HG02642 (cell line): ENCODE measurements around the gene DGKI.
"Not testable (repeated sequence)": the region's sequence is repeated elsewhere in the genome, so short reads cannot be mapped to it uniquely, and the experiment has no call there.

Experiments used
- ATAC-seq: cut with Tn5 transposase; IDR thresholded peaks from one replicate; pipeline ENCODE4 v1.9.1; 2021; ENCODE audit warnings: mild to moderate bottlenecking; ENCODE audit not compliant: unreplicated experiment, poor library complexity

Gene DGKI

DNA sequence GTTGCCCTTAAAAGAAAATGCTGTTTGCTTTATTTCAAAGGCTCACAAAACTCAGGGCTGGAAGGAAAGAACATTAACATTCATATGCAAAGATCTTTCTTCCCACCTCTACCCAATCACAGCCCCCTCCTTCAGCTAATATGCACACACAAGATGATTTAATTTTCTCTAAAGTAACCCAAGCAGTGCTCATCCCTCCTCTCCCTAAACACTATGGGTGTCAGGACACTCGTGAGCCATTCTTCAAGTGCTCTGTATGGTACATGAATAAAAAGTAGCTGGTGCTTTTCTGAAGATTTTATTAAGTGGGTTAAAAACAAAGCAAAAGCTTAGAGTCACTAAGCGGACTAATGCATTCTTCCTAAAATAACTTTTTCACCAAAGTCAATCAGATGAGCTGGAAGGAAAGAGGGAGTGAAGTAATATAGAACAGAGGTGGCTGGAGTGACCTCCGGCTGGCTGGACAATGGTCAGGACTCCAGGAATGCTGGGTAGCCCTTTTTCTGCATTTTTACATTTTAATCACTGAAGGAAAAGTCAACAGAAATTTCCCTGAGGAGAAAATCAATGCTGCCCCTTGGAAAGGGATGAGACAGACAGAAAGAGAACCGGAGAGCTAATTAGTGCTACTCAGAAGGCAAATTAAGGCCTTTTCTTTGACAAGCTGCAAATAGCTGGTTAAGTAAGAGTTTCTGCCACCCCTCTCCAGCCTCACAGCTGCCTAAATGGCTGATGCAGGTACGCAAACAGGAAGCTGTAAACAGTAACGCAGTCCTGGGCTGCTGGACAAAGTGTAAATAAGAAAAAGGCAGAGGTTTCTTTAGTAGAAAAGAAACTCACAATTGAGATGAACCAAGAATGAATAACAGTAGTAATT lies 6.6 kb downstream of the DGKI start:
- no peak for ATAC-seq

DNA sequence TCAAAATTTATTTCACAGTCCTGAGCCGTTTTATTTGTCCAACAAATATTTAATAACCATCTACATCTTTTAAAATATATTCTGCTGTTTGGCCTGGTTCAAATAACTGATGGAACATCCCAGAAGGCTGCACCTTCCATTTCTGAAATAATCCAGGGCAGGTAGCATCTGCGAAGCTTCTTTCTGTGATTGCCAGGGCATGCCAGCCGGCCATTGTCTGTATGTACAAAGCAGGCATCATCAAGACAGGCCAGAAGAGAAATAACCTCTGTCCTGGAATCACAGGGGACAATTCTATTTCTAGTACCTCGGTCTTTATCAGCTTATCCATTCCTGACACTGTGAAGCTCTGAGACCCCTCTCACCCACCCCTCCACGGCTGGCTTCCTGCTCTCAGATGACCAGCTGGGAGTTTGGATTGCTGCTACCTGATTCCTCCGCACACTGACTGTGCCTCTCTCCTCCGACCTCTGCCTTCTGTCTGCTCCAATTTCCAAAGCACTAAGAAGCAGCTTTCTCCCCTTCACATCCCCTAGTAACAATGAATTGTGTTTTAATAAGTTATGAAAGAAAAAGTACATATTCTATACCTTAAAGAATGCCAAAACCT lies 8.0 kb downstream of the DGKI start:
- no peak for ATAC-seq

DNA sequence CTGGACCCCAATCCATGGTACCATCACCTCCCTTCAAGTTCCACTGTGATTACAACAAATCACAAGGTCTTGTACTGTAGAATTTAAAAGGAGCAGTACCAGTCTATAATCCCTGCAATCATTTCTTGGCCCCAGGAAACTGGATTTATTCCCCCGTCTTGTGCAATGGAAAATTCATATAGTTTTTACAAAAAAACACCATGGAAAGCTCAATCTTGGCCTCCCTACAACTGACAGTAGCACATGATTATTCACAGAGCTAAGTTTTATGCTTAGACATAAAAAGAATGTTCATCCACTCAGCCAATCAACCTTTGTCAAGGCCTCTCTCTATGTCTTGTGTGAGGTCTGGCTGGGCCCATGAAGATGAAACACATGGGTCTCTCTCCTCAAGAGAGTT lies 10.2 kb downstream of the DGKI start:
- ATAC-seq, result no peak

DNA sequence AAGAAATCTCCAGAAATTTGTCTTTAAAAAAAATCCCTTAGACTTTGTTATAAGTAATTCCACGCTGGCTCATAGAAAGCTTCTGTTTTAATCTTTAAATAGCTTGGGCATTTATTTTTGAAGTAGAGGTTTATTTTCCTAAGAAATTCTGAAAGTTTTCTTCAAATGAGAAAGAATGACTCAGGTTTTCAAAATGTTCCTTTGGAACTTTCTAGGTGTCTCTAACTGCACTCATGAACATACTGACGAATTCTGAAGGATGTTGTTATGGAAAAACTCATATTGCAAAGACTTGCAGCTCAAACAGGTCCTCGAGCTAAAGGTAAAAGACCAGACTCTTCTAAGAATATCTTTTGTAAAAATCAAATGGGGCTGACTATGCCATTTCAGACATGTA lies 10.7 kb downstream of the DGKI start:
- ATAC-seq, result no peak

DNA sequence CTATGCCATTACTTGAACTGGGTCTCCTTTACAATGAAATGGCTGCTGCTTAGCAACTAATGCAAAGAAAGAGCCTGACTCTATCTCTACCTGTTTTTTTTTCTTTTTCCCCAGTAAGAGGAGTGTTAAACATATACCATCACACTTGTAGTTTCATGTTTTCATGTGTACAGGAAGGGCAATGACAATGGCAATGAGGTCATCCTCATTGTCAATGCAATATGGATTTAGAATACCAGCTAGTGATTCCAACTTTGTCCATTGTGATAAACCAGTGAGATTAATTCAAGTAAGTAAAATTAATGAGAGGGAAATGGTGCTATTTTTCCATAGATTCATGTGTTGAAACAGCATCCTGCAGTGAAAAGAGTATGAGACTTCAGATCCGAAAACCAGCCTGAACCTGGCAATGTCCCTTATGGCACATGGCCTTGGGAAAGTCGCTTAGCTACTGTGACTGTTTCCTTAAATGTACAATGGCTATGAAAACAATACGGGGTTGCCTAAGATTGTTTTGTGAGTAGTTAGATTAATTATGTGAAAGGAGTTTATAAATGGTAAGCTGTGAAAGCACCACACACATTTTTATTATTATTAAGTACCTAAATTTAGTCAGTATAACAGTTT lies 11.2 kb downstream of the DGKI start:
- no peak for ATAC-seq

DNA sequence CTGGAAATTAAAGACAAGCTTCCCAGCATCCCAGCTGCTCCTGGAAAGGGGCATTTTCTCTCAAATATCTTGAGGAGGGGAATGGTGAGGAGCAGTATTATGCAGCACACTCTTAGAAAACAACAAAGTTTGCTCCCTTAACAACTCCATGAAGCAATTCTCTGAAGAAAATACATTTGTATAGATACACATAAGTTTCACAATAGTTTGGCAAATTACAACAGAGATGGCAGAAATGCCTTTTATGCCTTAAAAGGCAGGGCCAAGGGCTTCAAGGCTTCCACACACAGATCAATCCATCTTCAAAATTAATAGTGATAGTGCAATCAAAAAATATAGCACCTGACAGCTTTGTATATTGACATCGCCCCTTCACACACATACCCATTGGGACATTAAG lies 12.2 kb downstream of the DGKI start:
- no peak for ATAC-seq

DNA sequence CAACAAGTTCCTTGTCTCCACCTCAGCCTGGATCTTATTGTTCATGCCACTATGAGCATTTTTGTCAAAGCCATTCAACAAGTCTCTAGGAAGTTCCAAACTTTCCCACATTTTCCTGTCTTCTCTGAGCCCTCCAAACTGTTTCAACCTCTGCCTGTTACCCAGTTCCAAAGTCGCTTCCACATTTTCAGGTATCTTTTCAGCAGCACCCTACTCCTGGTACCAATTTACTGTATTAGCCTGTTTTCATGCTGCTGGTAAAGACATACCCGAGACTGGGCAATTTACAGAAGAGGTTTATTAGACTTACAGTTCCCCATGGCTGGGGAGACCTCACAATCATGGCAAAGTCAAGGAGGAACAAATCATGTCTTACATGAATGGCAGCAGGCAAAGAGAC lies 13.8 kb downstream of the DGKI start:
- not testable (repeated sequence) for ATAC-seq

DNA sequence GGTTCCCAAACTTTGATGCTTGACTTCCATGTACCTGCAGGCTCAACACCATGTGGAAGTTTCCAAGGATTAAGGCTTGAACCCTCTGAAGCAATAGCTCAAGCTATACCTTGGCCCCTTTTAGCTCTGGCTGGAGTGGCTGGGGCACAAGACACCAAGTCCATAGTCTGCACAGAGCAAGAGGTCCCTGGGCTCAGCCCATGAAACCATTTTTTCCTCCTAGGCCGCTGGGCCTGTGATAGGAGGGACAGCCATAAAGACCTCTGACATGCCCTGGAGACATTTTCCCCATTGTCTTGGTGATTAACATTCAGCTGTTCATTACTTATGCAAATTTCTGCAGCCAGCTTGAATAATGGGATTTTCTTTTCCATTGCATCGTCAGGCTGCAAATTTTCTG lies 14.4 kb downstream of the DGKI start:
- ATAC-seq, result no peak

DNA sequence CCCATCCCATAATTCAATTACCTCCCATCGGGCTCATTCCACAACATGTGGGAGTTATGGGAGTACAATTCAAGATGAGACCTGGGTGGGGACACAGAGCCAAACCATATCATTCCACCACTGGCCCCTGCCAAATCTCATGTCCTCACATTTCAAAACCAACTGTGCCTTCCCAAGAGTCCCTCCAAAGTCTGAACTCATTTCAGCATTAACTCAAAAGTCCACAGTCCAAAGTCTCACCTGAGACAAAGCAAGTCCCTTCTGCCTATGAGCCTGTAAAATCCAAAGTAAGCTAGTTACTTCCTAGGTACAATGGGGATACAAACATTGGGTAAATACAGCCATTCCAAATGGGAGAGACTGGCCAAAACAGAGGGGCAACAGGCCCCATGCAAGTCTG lies 15.2 kb downstream of the DGKI start:
- not testable (repeated sequence) for ATAC-seq

DNA sequence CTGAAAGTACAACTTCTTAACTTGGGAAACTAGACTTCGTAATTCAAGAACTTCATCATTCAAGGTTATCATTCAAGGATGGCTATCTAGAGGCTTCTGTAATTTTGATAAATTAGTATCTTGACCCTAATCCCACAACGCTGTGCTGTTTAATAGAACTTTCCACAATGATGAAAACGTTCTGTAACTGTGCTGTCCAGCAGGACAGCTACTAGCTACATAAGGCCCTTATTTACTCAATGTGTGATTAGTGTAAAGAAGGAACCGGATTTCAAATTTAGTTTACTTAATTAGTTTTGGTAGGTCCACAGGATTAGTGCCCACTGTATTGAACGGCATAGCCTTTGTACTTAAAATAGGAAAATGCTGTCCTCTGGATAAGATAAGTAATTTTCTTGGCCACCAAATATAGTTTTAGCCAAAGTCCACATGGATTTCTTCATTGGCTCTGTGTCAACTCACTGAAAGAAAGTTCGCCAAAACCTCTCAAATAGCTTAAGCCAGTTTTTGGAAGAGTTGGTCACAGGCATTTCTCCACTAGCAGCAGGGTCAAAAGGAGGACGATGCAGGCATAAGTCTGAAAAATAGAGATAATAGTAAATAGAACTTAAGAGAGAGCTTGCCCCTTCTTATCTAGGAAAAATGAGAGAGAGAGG lies 17.3 kb downstream of the DGKI start:
- no peak for ATAC-seq

DNA sequence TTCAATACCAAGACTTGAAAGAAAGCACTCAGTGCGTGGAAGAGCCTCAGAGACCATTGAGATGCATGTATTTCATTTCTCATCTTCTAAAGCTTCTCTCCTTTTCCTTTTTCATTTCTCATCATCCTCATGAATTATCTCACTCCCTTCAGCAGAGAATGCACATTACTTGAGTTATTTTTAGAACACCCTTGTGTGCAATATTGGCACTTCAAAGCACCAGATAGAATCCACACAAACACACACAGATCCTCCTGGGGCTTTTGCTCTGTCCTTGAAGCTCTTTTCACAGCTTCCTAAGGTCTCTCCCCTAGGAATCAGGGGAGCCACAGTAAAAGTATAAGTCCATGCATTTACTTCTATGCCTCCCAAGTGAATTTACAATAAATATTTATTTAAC lies 18.3 kb downstream of the DGKI start:
- no peak for ATAC-seq

DNA sequence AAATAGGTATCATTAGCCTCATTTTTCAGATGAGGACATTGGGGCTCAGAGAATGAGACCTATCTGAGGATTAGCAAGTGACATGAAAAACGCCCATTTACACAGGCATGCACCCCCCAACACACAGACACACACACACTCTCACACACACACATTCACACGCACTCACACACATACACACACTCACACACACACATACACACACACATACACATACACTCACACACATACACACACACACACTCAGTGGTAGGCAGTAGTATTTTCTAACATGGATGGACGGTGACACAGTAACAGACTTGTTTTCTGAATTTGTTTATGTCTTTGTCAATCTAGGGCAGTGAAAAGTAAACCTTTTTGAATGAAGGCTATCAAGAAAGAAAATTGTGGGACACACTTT lies 21.3 kb downstream of the DGKI start:
- ATAC-seq, result no peak

DNA sequence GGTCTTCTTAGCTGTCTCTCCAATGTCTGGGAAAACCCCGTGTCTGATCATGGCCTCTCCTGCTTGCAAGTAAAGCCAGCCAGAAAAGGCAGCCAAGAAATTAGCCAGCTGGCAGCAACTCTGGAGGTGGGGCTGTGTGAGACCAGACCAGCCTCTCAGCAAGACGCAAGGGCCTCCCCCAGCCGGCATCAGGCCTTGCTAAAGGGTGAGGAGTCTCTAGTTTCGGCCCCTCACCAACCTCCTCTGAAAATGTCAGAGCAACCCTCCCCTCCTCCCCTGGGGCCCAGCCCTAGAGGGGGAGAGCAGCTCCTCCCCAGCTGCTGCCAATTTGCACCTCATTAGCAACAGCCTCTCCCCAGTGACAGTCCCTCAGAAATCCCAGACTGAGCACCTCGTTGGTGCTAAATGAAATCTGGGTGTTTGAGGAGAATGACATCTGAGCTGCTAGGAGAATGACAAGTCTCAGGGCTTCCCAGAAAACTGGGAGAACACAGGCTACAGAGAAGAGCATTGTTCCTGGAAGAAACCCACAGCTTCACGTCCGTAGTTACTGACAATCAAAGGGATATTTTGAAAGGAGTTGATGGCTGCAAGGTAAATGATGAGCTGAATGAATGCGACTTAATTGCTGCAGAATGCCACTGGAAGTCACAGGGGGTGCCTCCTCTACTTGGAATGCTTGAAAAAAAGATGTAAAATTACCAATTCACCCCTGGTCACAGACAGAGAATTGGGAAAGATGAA lies 25.9 kb downstream of the DGKI start:
- ATAC-seq, result peak; percentile 79

DNA sequence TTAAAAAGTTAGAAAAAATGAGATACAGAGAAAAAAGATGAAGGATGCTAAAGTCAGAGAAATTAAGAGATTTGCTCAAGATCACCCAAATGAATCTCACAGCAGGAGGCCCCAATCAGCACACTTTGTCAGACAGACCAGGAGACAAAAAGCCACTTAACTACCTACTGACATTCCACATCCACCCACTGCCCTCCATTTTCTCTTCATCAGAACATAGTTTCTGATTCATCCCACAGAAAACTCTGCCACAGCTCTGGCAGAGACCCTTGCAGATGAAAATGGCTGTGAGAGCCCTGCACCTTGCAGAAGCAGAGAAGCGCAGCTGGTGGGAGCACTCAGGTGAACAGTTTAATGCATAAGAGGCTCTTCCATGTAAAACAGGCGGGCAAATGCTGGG lies 26.6 kb downstream of the DGKI start:
- ATAC-seq, result no peak

DNA sequence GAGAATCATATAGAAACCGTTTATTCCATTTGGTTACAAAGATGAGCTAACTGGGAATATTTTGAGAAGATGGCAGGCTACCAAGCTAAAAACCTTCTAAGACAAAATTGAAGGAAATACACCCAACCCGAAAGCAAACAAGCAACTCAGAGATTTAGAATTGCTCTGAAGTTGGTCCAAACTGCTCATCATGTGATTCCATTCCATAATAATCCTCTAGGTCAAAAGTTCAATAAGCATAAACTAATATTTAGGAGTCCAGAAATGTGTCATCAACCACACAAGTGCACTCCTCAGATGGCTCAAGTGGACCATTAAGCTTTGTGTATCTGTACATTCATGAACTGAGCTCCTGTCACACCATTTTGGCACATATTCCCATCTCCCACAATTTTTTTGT lies 28.7 kb downstream of the DGKI start:
- ATAC-seq, result no peak

DNA sequence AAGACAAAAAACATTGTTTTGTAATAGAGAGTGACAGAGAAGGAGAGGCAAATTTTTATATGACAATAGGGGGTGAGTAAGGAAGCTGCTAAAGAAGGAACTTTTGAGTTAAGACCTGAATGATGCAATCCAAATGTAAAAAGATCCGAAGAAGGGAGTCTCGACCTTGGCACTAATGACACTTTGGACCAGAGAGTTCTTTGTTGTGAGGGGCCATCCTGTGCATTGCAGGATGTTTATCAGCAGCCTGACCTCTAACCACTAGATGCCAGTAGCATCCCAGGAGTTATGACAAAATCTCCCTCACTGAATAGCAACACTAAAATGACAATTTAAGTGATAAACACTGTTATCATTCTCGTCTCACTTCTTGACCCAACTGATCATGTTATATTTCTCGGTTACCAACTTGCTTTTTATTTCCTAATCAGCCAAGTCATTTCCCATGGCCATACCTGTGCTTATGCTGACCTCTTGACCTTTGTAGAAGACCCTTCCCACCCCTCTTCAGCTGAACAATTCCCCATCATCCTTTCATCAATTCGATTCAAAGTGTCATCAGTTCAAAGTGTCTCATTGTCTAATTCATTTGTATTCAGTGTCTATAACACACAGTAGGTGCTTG lies 30.0 kb downstream of the DGKI start:
- ATAC-seq, result no peak

DNA sequence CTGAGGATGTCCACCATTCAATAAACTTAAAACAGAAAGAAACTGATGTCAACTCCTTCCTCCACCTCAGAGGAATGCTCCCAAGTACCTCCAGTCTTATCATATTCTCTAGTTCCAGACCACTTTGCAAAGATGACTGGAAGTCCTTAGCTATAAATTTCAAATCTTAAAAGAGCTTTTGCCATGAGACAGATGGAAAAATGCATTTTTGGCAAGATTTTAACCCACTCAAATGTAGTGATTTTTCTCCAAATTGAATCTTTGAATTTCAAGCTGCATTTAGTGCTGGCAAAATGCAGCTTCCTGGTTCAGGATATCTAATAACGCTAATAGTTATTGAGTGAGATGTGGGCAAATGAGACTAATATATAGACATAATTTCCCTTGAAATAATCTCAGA lies 33.2 kb downstream of the DGKI start:
- no peak for ATAC-seq

DNA sequence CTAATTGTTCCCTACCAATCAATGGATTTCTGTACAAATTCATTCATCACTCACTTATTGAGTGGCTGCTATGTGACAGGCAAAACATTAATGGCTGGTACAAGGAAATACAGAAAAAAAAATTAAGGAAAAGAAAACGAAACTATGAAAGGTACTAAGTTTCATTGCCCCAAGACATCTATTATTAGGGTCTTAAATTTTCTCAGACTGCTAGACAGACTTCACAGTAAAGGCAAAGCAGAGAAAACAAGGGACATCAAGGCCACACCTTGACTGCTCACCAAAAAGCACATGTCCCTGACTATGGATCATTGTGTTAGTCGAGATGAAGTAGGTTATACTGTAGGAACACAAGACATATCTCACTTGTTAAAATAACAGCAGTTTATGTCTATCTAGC lies 36.5 kb downstream of the DGKI start:
- ATAC-seq, result no peak

DNA sequence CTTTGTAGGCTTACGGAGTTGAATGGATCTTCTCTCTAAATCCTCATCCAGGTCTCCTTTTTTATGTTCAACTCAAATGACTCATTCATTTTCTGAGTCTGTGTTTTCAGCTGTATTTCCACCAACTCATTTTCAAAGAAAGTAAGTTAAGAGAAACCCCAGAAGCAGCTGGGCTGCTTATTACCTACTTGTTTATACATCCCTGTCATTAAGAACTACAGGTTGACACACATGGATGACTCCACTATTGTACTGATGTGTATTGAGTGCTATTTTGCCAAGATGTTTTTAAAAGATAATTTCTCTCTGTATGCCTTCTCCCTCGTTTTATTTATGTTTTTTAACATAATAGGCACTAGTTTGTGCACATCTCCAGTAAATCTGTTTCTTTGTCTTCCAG lies 41.9 kb downstream of the DGKI start:
- ATAC-seq, result no peak

DNA sequence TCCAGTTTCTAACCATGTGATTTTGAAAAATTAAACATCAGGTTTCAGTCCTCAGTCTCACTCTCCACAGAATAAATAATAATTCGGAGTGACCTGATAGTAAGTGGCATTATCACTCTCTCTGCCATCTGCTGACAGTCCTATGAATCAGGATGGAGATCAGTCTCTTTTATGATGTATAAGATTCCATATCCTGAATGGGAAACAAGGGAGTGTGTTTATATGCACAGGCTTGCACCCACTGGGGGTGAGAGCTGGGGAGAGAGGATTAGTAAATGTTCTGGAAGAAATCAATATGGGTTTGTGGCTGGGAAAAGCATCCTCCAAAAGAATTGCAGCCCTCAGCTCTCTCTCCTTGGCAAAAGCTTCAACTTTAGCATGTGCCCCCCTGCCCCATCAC lies 45.3 kb downstream of the DGKI start:
- ATAC-seq, result no peak
